Thymus (tissue), 11 donors: ENCODE results near the gene H6PD. TPM values are rescaled to one million over a fixed set of nuclear protein-coding genes. Genes with fewer than 3 reads are reported as not detected.

Experiments used
- DNase-seq, 9 donors: peaks; one replicate each; pipeline ENCODE4 v3.0.0-alpha.2; 2013; ENCODE audit warnings: low spot score in 9 of 9, low read depth in 6 of 9, missing footprints in 1 of 9
- H3K27ac ChIP-seq, 2 donors: one replicate each; pipeline ENCODE4 v1.5.1; 2013; ENCODE audit warnings: control low read depth in 1 of 2, low read depth in 1 of 2, low read length in 1 of 2, mild to moderate bottlenecking in 1 of 2, moderate library complexity in 1 of 2
- H3K27me3 ChIP-seq, 2 donors: one replicate each; pipeline ENCODE4 v1.5.1; 2013; ENCODE audit warnings: low read length in 1 of 2; ENCODE audit not compliant: control insufficient read depth in 2 of 2, insufficient read depth in 1 of 2
- H3K36me3 ChIP-seq, 2 donors: one replicate each; pipeline ENCODE4 v1.5.1; 2013; ENCODE audit warnings: low read length in 1 of 2, mild to moderate bottlenecking in 1 of 2, moderate library complexity in 1 of 2; ENCODE audit not compliant: control insufficient read depth in 2 of 2, insufficient read depth in 2 of 2
- H3K4me1 ChIP-seq, 2 donors: one replicate each; pipeline ENCODE4 v1.5.1; 2013; ENCODE audit warnings: low read length in 2 of 2; ENCODE audit not compliant: control insufficient read depth in 2 of 2, insufficient read depth in 2 of 2
- H3K4me3 ChIP-seq, 2 donors: one replicate each; pipeline ENCODE4 v1.5.1; 2013; ENCODE audit warnings: low read length in 2 of 2, control low read depth in 1 of 2, mild to moderate bottlenecking in 1 of 2
- H3K9me3 ChIP-seq, 2 donors: one replicate each; pipeline ENCODE4 v1.5.1; 2013; ENCODE audit warnings: low read length in 1 of 2, mild to moderate bottlenecking in 1 of 2; ENCODE audit not compliant: control insufficient read depth in 2 of 2, insufficient read depth in 1 of 2
- WGBS: extraction: QIAGEN DNeasy Blood & Tissue Kit; methylation state at CpG from one replicate; pipeline ENCODE4 v1.1.7; 2013; 5-methylcytosine and 5-hydroxymethylcytosine counted together
- polyA plus RNA-seq: library from polyadenylated mRNA; stranded (reverse); fragments of 200-250 nt; gene quantifications from one replicate; pipeline ENCODE4 v1.2.3, GENCODE V29; 2013
- total RNA-seq: library from RNA; stranded (reverse); fragments of 120-200 nt; gene quantifications from one replicate; pipeline ENCODE4 v1.2.4, GENCODE V29; 2013
- donor health status: healthy.

The H6PD gene
- total and polyA plus RNA-seq, 2 donors, result 8.8 to 18.6 TPM

DNA sequence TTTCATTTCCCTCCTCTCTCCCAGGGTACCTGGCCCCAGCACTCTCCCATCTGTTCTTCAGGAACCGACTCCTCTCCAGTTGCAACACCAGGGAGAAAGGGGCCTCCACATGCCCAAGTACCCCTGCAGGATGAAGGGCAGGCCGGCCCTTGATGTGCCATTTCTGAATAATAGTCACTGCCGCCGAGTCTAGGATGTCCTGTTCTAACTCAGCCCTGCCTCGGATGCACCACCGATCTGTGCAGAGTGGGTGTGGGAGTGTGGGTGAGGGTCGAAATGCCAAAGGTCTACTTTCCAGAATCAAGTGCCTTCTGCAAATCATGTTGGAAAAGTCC lies 32.7 kb downstream of the H6PD start:
- peaks cover 0 to 5% of the 10 kb centered on the region in 2 donors for H3K9me3 ChIP-seq
- H3K4me3 ChIP-seq, result no peak overlapping the region
- H3K36me3 ChIP-seq, result peaks cover 32 to 48% of the 10 kb centered on the region in 2 donors
- 92% methylated on average over 7 of the region's 7 CpGs for WGBS
- peaks cover 6 to 21% of the 10 kb centered on the region in 2 donors for H3K4me1 ChIP-seq
- no peaks in the 10 kb centered on the region for H3K27me3 ChIP-seq
- no peak overlapping the region for H3K27ac ChIP-seq
- no peak for DNase-seq

DNA sequence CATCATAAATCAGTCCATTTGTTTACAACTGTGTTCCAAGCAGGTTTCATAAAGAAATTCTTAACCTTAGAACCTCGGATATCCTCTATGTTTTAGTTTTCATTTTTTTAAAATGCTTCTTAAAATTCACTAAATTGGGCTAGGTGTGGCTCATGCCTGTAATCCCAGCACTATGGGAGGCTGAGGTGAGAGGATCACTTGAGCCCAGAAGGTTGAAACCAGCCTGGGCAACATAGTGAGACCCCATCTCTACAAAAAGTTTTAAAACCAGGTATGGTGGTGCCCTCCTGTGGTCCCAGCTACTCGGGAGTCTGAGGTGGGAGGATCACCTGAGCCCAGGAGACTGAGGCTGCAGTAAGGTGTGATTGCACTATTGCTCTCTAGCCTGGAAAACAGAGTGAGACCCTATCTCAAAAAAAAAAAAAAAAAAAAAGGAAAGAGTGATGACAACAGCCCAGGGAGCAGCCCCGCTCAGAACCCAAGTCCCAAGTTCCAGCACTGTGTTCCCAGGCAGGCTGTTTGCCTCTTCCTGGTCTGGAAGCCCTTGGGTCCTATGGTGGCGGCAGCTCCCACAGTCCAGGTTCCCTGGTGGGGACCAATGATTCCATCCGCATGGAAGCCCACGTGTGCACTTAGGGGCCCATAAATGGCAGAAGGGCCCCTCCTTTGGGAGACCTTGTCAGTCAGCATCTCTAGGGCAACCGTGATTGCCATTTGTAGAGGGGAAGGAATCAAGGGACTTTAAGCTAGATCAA lies 33.4 kb downstream of the H6PD start:
- 97% methylated on average over 7 of the region's 7 CpGs for WGBS
- Histone ChIP-seq H3K36me3 (peaks cover 27 to 41% of the 10 kb centered on the region in 2 donors), H3K4me1 (peaks cover 6 to 21% of the 10 kb centered on the region in 2 donors), H3K27ac (no peak overlapping the region), H3K4me3 (no peak overlapping the region), H3K27me3 (no peaks in the 10 kb centered on the region), H3K9me3 (peaks cover 0 to 5% of the 10 kb centered on the region in 2 donors)
- DNase-seq, result no peak

DNA sequence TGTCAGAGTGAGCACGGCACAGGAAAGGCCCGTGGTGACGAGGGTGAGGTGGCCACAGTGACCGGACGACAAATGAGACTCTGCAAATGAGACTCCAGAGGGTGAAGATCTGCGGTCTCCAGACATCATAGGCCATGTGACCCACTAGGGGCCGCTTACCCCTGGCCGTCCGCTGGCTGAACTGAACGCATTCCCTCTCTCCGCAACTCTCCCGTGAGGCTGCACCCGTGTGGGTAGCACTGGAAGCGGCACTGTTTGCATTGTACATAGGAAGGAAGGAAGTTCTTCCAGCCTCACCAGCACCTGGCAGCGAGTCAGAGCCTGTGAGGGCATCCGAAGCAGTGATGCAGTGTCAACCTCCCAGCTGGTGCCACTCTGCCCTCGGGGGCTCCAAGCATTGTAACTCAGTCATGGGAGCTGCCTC lies 34.5 kb downstream of the H6PD start:
- Histone ChIP-seq H3K36me3 (peaks cover 18 to 31% of the 10 kb centered on the region in 2 donors), H3K4me1 (peaks cover 6 to 21% of the 10 kb centered on the region in 2 donors), H3K9me3 (peaks cover 0 to 5% of the 10 kb centered on the region in 2 donors), H3K27ac (no peak overlapping the region), H3K4me3 (no peak overlapping the region), H3K27me3 (no peaks in the 10 kb centered on the region)
- no peak for DNase-seq
- 94% methylated on average over 17 of the region's 17 CpGs for WGBS

DNA sequence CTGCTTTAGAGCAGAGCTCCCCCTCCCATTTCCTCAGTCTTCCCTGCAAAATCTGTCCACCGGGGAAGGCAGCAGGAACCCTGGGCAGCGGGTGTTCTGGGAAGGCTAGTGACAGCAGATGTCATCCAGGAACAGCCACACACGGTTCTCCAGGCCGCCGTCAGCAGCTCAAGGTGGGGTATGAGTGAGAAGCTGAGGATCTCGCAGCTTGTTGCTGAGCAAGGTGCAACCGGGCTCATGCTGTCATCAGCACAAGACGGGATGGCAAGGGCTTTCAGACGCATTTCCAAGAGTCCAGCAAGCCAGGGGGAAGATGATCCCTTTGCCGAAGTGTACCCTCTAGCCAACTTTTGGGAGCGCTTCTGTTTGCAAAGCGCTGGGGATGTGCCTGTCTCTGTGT lies 35.1 kb downstream of the H6PD start:
- WGBS, result 96% methylated on average over 12 of the region's 12 CpGs
- Histone ChIP-seq H3K27me3 (no peaks in the 10 kb centered on the region), H3K4me1 (peaks cover 6 to 21% of the 10 kb centered on the region in 2 donors), H3K36me3 (peaks cover 11 to 24% of the 10 kb centered on the region in 2 donors), H3K9me3 (peaks cover 0 to 5% of the 10 kb centered on the region in 2 donors), H3K4me3 (no peak overlapping the region), H3K27ac (no peak overlapping the region)
- DNase-seq, result no peak

DNA sequence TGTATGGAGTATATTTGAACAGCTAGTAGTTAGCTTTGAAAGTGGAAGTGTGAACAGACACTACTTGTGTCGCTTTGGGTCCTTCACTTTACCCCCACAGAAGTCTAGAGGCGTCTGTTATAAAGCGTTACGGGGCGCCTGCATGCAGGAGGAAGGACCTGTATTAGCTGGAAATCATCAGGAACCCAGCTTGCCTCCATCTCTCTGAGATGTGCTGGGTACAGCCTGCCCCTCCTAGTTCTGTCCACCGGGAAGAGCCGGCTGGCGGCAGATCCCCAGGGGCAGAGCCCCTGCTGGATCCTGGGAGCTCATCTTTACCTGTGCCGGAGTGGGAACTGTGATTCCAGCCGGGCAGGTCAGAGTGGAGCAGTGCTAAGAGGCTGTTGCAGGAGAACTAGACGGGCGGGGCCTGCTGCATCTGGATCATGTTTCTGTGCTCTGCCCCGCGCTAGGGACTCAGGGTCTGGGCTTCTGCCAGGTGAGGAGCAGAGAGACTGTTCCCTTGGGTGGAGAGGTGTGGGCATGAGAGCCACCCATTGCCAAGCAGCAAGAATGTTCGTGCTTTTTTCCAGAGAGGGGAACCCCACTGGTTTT lies 35.8 kb downstream of the H6PD start:
- Histone ChIP-seq H3K36me3 (peaks cover 5 to 18% of the 10 kb centered on the region in 2 donors), H3K4me1 (peaks cover 9 to 26% of the 10 kb centered on the region in 2 donors), H3K9me3 (peaks cover 0 to 5% of the 10 kb centered on the region in 2 donors), H3K4me3 (no peak overlapping the region), H3K27me3 (no peaks in the 10 kb centered on the region), H3K27ac (no peak overlapping the region)
- no peak for DNase-seq
- 90% methylated on average over 15 of the region's 15 CpGs for WGBS

DNA sequence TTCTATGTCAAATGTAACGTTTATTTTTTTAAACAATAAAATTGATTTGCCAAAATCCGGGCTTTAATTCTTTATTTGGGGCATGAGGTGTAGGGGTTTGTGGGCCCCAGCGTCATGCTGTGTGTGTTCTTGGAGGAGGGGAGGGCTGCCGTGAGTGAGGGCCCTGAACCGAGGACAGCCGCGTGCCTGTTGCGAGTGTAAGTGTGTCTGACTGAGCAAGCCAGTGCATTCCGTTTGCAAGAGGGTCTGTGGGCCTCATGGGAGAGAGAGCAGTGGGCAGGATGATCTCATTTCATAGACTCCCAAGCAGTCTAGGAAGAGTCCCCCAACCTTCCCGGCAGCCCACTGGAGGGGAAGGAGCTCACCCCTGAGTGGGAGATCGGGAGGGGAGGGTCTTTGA lies 36.7 kb downstream of the H6PD start:
- no peak for DNase-seq
- Histone ChIP-seq H3K27me3 (no peaks in the 10 kb centered on the region), H3K36me3 (peaks cover 5 to 12% of the 10 kb centered on the region in 2 donors), H3K27ac (no peak overlapping the region), H3K4me1 (peaks cover 18 to 35% of the 10 kb centered on the region in 2 donors), H3K4me3 (no peak overlapping the region), H3K9me3 (peaks cover 0 to 5% of the 10 kb centered on the region in 2 donors)
- 91% methylated on average over 11 of the region's 11 CpGs for WGBS

DNA sequence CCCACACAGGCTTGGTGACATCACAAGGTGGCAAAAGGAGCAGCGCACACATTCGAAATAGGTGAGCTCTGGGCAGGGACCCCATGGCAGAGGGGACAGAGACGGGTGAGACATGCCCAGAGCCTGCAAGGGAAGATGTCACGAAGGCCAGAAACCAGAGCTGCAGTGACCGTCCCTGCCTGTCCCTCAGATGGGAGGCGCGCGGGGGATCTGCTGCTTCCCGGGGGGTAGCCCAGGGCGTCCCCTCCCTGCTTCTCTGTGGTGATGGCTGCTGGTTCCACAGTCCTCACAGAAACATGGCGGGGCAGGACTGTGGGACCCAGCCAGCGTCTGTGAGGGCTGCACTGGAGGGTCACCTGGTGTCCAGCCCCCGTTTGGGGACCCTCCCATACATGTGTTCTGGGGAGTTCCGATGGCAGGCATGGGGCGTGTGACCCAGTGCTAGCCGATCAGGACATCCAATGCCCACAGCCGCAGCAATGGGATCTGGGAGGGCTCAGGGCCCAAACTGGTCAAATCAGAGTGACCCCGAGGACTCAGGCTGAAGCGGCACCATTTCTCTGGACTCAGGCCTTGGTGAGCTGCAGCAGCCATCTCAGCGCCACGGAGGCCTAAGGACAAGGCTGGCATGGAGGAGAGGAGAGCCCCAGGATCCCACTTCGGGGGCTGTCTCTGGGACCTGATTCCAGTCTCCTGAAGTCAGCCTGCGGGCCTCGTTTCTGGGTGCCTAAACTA lies 37.5 kb downstream of the H6PD start:
- H3K27ac ChIP-seq, result no peak overlapping the region
- WGBS, result 97% methylated on average over 24 of the region's 24 CpGs
- DNase-seq, result no peak
- peaks cover 5 to 12% of the 10 kb centered on the region in 2 donors for H3K36me3 ChIP-seq
- H3K4me1 ChIP-seq, result peaks cover 18 to 30% of the 10 kb centered on the region in 2 donors
- H3K4me3 ChIP-seq, result no peak overlapping the region
- H3K27me3 ChIP-seq, result no peaks in the 10 kb centered on the region
- no peaks in the 10 kb centered on the region for H3K9me3 ChIP-seq

DNA sequence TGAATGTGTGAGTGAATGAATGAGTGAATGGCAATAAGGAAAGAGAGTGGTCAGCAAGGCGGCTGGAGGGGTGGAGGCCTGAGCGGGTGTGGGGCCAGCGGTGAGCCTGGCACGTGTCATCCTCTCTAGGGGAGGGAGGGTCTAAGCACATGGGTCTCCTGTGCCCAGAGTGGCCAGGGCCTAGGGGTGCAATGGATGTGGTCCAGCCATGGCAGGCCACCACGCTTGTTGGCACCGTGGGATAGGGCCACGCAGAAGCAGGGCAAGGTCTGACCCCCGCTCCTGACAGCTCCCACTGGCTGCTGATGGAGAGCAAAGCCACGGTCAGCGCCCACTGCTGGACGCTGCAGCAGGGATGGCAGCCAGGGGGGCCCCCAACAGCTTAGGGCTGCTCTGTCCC lies 38.6 kb downstream of the H6PD start:
- H3K27ac ChIP-seq, result no peak overlapping the region
- H3K27me3 ChIP-seq, result no peaks in the 10 kb centered on the region
- peaks cover 5 to 12% of the 10 kb centered on the region in 2 donors for H3K36me3 ChIP-seq
- H3K9me3 ChIP-seq, result peaks cover 0 to 6% of the 10 kb centered on the region in 2 donors
- H3K4me3 ChIP-seq, result no peak overlapping the region
- peaks cover 18 to 32% of the 10 kb centered on the region in 2 donors for H3K4me1 ChIP-seq
- DNase-seq, result no peak
- 92% methylated on average over 11 of the region's 11 CpGs for WGBS

DNA sequence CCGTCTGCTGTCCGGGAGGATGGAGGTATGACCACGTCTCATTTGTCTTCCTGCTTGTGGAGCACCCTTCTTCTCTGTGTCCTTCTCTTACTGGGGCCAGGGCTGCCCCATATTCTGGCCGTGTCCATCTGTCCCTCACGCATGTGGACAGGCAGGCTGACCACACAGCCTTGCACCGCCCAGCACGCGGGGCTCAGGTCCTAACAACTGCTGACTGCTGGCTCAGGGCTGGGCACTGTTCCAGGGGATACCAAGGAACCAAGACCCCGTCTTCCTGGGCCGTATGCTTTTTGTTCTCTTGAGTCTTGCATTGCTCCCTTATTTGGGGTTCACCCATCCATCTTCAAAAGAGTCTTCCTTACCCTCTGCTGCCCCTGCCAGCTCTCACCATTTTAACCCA lies 40.6 kb downstream of the H6PD start:
- DNase-seq, result no peak
- H3K27me3 ChIP-seq, result no peaks in the 10 kb centered on the region
- H3K27ac ChIP-seq, result no peak overlapping the region
- no peaks in the 10 kb centered on the region for H3K36me3 ChIP-seq
- H3K4me1 ChIP-seq, result peaks cover 32 to 45% of the 10 kb centered on the region in 2 donors
- peaks cover 0 to 6% of the 10 kb centered on the region in 2 donors for H3K9me3 ChIP-seq
- 88% methylated on average over 10 of the region's 10 CpGs for WGBS
- H3K4me3 ChIP-seq, result no peak overlapping the region
